ENCODE results near the gene CD59. TPM values are rescaled to one million over a fixed set of nuclear protein-coding genes. Genes with fewer than 3 reads are reported as not detected.
A peak's percentile ranks its signal among the peaks of the same experiment; 100 is the strongest.

The CD59 gene
- total and polyA plus RNA-seq, 9 of the 15 experiments (the other 6 are each of a cell fraction or from before 2014, with no cell fraction given): 38.1 to 338 (median 173) TPM

- TF ChIP-seq ZNF253 (CRISPR knock-in tag; conservative IDR thresholded peaks at IDR 0.05) (no peak), ZNF197 (CRISPR knock-in tag; IDR thresholded peaks at IDR 0.05; ENCODE audit: low read depth) (no peak), PRPF4 (IDR thresholded peaks at IDR 0.05; ENCODE audit: insufficient read depth, low read depth, low read length, poor library complexity, severe bottlenecking) (no peak), NR0B1 (IDR thresholded peaks at IDR 0.05; ENCODE audit: partially characterized antibody) (no peak), SAP30 (IDR thresholded peaks at IDR 0.05; ENCODE audit: borderline replicate concordance, insufficient read depth, low read depth, low read length, poor library complexity, severe bottlenecking) (no peak), FOXJ2 (tag; IDR thresholded peaks at IDR 0.05) (no peak), NCOA1 (IDR thresholded peaks at IDR 0.05; ENCODE audit: low read depth) (peak; percentile 33; the same call in 1 of the 2 replicates), ETV1 (tag; conservative IDR thresholded peaks at IDR 0.05; ENCODE audit: low read depth) (no peak), BRD4 (IDR thresholded peaks at IDR 0.05) (no peak), SPI1 (IDR thresholded peaks at IDR 0.05; ENCODE audit: borderline replicate concordance, low read depth, low read length) (0 out of 2 replicates have a peak, but pooled peaks have one; percentile 16), TEAD1 (CRISPR knock-in tag; IDR thresholded peaks at IDR 0.05) (no peak), ATF7 (IDR thresholded peaks at IDR 0.05) (peak; percentile 48; the same call in 1 of the 2 replicates), KLF16 (IDR thresholded peaks at IDR 0.05) (no peak), HDAC1 (IDR thresholded peaks at IDR 0.05) (peak in 1 of 2 experiments; percentile 84; a peak in 2 of 4 replicates), HDAC2 (IDR thresholded peaks at IDR 0.05) (no peak), THAP7 (CRISPR knock-in tag; IDR thresholded peaks at IDR 0.05) (no peak), YBX1 (IDR thresholded peaks at IDR 0.05) (no peak), IRF2 (CRISPR knock-in tag; IDR thresholded peaks at IDR 0.05) (no peak), MLLT1 (IDR thresholded peaks at IDR 0.05) (peak in 1 of 2 experiments; percentile 31; a peak in 1 of 4 replicates), ZNF511 (CRISPR knock-in tag; IDR thresholded peaks at IDR 0.05) (no peak), BACH1 (tag; IDR thresholded peaks at IDR 0.05) (no peak; the same call in 1 of the 2 replicates), POU5F1 (IDR thresholded peaks at IDR 0.05; ENCODE audit: borderline replicate concordance, low read depth, low read length, partially characterized antibody) (no peak), ATF1 (CRISPR knock-in tag; IDR thresholded peaks at IDR 0.05) (no peak), ATF1 (tag; IDR thresholded peaks at IDR 0.05) (0 out of 2 replicates have a peak, but pooled peaks have one; percentile 4), RNF2 (IDR thresholded peaks at IDR 0.05) (no peak), ZKSCAN8 (CRISPR knock-in tag; IDR thresholded peaks at IDR 0.05) (no peak), PYGO2 (tag; IDR thresholded peaks at IDR 0.05) (no peak)
These were observed 12.9 kb downstream of the CD59 start (continued) for GRCh38 chr11:33723238-33723881.

Data from K562 (cell line).